AG09309 (cell line): Measurements from ENCODE around the gene TUBA3E.
"Not testable (repeated sequence)": the region's sequence is repeated elsewhere in the genome, so short reads cannot be mapped to it uniquely, and the experiment has no call there.

Source experiments
- DNase-seq: peaks from one replicate; pipeline ENCODE4 v3.0.0-alpha.2; 2010; ENCODE audit warnings: low read depth
- H3K4me3 ChIP-seq: 2 replicates; pipeline ENCODE4 v1.5.1; 2011; ENCODE audit warnings: mild to moderate bottlenecking, low read depth, low read length, moderate library complexity; ENCODE audit not compliant: control insufficient read depth
- CTCF ChIP-seq: IDR thresholded peaks from 2 replicates; pipeline ENCODE4 v1.5.1; 2011; ENCODE audit warnings: mild to moderate bottlenecking, low read depth, low read length, inconsistent platforms; ENCODE audit not compliant: insufficient read depth, control insufficient read depth; ENCODE audit errors: missing control alignments

Gene TUBA3E

GRCh38 chr2:130228467-130229160 lies 30.4 kb upstream of the TUBA3E start:
- DNase-seq, H3K4me3 ChIP-seq: not testable (repeated sequence)

GRCh38 chr2:130228005-130228404 lies 29.8 kb upstream of the TUBA3E start:
- H3K4me3 ChIP-seq, DNase-seq: not testable (repeated sequence)

- not testable (repeated sequence) for H3K4me3 ChIP-seq, DNase-seq
These were observed 24.3 kb upstream of the TUBA3E start for GRCh38 chr2:130222523-130222922.

- DNase-seq, H3K4me3 ChIP-seq: not testable (repeated sequence)
These were observed 22.3 kb upstream of the TUBA3E start for GRCh38 chr2:130220505-130220904.

- H3K4me3 ChIP-seq, DNase-seq: not testable (repeated sequence)
These were observed 20.9 kb upstream of the TUBA3E start for GRCh38 chr2:130219147-130219546.

GRCh38 chr2:130207051-130207450 lies 8.8 kb upstream of the TUBA3E start:
- H3K4me3 ChIP-seq, DNase-seq: not testable (repeated sequence)

GRCh38 chr2:130203150-130203549 lies 4.9 kb upstream of the TUBA3E start:
- H3K4me3 ChIP-seq, DNase-seq: not testable (repeated sequence)

GRCh38 chr2:130202518-130202917 lies 4.3 kb upstream of the TUBA3E start:
- not testable (repeated sequence) for H3K4me3 ChIP-seq, DNase-seq

- DNase-seq: not testable (repeated sequence)
These were observed 2.2 kb downstream of the TUBA3E start for GRCh38 chr2:130196052-130196451.

GRCh38 chr2:130195089-130195635 lies 3.1 kb downstream of the TUBA3E start:
- H3K4me3 ChIP-seq, DNase-seq: not testable (repeated sequence)

More at GRCh38 chr2:130196052-130196451, 2.2 kb downstream of the TUBA3E start:
- not testable (repeated sequence) for H3K4me3 ChIP-seq

- H3K4me3 ChIP-seq, DNase-seq: not testable (repeated sequence)
These were observed 4.4 kb downstream of the TUBA3E start for GRCh38 chr2:130193824-130194223.

GRCh38 chr2:130192451-130192850 lies 5.8 kb downstream of the TUBA3E start:
- H3K4me3 ChIP-seq, DNase-seq: not testable (repeated sequence)

GRCh38 chr2:130191319-130191718 lies 6.9 kb downstream of the TUBA3E start:
- H3K4me3 ChIP-seq, DNase-seq: not testable (repeated sequence)

GRCh38 chr2:130190237-130190636 lies 8.0 kb downstream of the TUBA3E start:
- no peak overlapping the region for H3K4me3 ChIP-seq
- no peak for TF ChIP-seq CTCF
- no peak for DNase-seq

GRCh38 chr2:130188958-130189357 lies 9.3 kb downstream of the TUBA3E start:
- DNase-seq, H3K4me3 ChIP-seq: not testable (repeated sequence)

GRCh38 chr2:130187859-130188792 lies 10.1 kb downstream of the TUBA3E start:
- not testable (repeated sequence) for H3K4me3 ChIP-seq, DNase-seq
